AG08395 (cell line): ENCODE data around the gene DPF1.

Source experiments
- DNase-seq: peaks from one replicate; pipeline ENCODE4 v3.0.0; 2012; ENCODE audit warnings: mixed read lengths, low spot score

Gene DPF1

GRCh38 chr19:38221421-38221820 lies 2.6 kb downstream of the DPF1 start:
- DNase-seq: no peak

GRCh38 chr19:38219221-38219620 lies 4.8 kb downstream of the DPF1 start:
- no peak for DNase-seq

- DNase-seq: no peak
These were observed 5.8 kb downstream of the DPF1 start for GRCh38 chr19:38218204-38218603.

GRCh38 chr19:38216785-38217641 lies 7.0 kb downstream of the DPF1 start:
- no peak for DNase-seq

GRCh38 chr19:38213911-38214625 lies 10.0 kb downstream of the DPF1 start:
- peak; percentile 58 for DNase-seq

GRCh38 chr19:38213469-38213868 lies 10.6 kb downstream of the DPF1 start:
- no peak for DNase-seq

- no peak for DNase-seq
These were observed 12.3 kb downstream of the DPF1 start for GRCh38 chr19:38211766-38212165.

- DNase-seq: no peak
These were observed 12.9 kb downstream of the DPF1 start for GRCh38 chr19:38211151-38211591.

GRCh38 chr19:38210458-38210987 lies 13.5 kb downstream of the DPF1 start:
- DNase-seq: no peak

GRCh38 chr19:38209671-38210457 lies 14.2 kb downstream of the DPF1 start:
- DNase-seq: peak; percentile 55

- no peak for DNase-seq
These were observed 14.9 kb downstream of the DPF1 start for GRCh38 chr19:38209152-38209551.

- no peak for DNase-seq
These were observed 15.5 kb downstream of the DPF1 start for GRCh38 chr19:38208571-38208970.

- no peak for DNase-seq
These were observed 16.5 kb downstream of the DPF1 start for GRCh38 chr19:38207543-38207942.

GRCh38 chr19:38206928-38207327 lies 17.1 kb downstream of the DPF1 start:
- no peak for DNase-seq

- DNase-seq: no peak
These were observed 17.8 kb downstream of the DPF1 start for GRCh38 chr19:38206006-38206745.

- DNase-seq: no peak
These were observed 19.3 kb downstream of the DPF1 start for GRCh38 chr19:38204728-38205127.

GRCh38 chr19:38204096-38204495 lies 19.9 kb downstream of the DPF1 start:
- DNase-seq: no peak

GRCh38 chr19:38203197-38203596 lies 20.8 kb downstream of the DPF1 start:
- no peak for DNase-seq

- DNase-seq: no peak
These were observed 21.5 kb downstream of the DPF1 start for GRCh38 chr19:38202504-38202903.

GRCh38 chr19:38201731-38202130 lies 22.3 kb downstream of the DPF1 start:
- no peak for DNase-seq

GRCh38 chr19:38199340-38199739 lies 24.7 kb downstream of the DPF1 start:
- no peak for DNase-seq
